Panc1 (cell line): Measurements from ENCODE around the gene SEC61G.

Source experiments
- CTCF ChIP-seq: fragments of 450-650 bp; IDR thresholded peaks from 2 replicates; pipeline ENCODE4 v1.5.1; 2017; ENCODE audit warnings: mild to moderate bottlenecking
- POLR2AphosphoS5 ChIP-seq: IDR thresholded peaks from 2 replicates; pipeline ENCODE4 v1.6.1; 2012; ENCODE audit warnings: mild to moderate bottlenecking, low read depth, low read length, moderate library complexity
- REST ChIP-seq, 2 experiments: IDR thresholded peaks; 2 replicates each; pipeline ENCODE4 v1.6.1; 2011 to 2012; ENCODE audit warnings: low read depth in 2 of 2, control low read depth in 1 of 2, low read length in 1 of 2, mild to moderate bottlenecking in 1 of 2, moderate library complexity in 1 of 2; ENCODE audit not compliant: insufficient read depth in 1 of 2
- SIN3A ChIP-seq: IDR thresholded peaks from 2 replicates; pipeline ENCODE4 v1.6.1; 2012; ENCODE audit warnings: low read depth, mild to moderate bottlenecking, low read length, moderate library complexity, borderline replicate concordance; ENCODE audit not compliant: insufficient read depth

DNA sequence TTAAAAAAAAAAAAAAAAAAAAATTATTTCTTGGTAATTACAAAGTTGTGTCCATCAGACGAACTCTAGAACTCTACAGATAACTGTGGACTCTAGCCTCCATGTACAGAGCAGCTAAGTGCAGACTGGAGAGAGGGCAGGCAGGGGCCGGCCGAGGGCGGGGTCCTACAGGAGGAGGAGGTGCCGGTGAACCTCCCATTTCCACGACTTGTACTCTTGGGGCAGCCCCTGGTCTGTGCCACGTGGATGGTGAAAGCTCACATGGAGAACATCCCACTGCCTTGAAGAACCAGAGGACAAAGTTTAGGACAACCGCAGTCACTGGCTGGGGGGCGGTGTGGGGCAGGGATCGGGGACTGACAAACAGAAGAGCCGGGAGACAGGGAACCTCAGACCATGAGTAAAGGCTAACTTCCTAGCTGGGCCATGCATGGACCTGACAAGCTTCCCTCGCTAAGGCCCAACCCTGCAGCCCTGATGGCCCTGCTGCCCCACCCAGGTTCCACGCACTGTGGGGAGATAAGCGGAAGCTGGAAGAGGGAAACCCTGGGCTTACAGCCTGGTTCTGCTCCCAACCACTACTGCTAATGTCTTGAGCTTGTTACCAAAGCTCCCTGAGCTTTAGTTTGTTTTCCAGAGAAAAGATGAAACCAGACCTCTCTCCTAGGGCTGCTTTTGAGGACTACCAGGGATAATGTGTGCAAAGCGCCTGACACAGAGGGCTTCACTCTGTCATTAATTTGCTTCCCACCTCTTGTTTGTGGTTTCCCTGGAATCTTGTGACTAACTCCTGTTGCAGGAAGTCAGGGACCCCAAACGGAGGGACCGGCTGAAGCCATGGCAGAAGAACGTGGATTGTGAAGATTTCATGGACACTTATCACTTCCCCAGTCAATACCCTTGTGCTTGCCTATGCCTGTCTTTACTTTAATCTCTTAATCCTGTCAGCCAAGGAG is 16.1 kb upstream of the SEC61G start:
- no peak for TF ChIP-seq CTCF
- TF ChIP-seq SIN3A: no peak
- no peak for TF ChIP-seq POLR2AphosphoS5
- TF ChIP-seq REST (IDR thresholded peaks at IDR 0.05; ENCODE audit: insufficient read depth in 1 of 2, low read depth in 2 of 2, low read length in 1 of 2): no peak
